HG02588 (cell line): ENCODE results near the gene SGK2.

Experiments
- ATAC-seq: cut with Tn5 transposase; IDR thresholded peaks from one replicate; pipeline ENCODE4 v1.9.1; 2021; ENCODE audit warnings: mild to moderate bottlenecking, moderate library complexity; ENCODE audit not compliant: unreplicated experiment

The SGK2 gene

DNA sequence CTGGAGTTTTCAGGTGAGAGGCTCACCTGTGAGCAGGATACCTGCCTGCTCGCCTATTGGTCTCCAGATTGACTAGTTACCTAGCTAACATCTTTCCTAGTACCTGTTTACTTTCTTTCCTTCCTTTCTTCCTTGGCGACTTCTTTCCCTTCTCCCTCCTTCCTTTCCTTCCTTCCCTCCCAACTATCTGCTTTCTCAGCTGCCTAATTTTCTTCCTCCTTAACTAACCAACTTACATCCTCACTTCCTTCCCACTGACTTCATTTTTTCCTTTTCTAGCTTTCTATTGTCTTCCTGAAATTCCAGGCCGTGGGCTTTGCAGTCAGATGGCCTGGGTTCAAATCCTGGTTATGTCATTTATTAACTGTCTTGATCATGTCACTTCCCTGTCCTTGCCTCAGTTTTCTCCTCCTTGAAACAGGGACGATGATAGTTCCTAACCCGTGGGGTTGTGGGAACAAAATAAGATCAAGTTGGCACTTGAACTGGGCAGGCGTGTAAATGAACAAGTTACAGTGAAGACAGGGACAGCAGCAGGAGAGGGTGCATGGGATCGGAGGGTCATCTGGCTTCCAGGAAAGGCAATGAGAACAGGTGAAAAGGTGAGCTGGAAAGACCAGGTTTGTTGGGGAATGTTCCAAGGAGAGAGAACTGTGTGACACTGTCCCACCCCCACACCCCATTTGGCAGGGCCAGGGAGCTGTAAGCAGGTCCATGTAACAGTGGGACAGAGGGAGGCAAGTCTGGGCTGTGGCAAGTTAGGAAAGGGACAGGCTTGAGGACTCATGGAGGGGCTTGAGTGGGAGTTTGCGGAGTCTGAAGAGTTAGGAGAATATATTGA is 540 bp downstream of the SGK2 start:
- ATAC-seq, result no peak

GRCh38 chr20:43560974-43561373 is 2.1 kb downstream of the SGK2 start:
- ATAC-seq, result no peak

GRCh38 chr20:43563429-43563828 is 4.6 kb downstream of the SGK2 start:
- no peak for ATAC-seq

DNA sequence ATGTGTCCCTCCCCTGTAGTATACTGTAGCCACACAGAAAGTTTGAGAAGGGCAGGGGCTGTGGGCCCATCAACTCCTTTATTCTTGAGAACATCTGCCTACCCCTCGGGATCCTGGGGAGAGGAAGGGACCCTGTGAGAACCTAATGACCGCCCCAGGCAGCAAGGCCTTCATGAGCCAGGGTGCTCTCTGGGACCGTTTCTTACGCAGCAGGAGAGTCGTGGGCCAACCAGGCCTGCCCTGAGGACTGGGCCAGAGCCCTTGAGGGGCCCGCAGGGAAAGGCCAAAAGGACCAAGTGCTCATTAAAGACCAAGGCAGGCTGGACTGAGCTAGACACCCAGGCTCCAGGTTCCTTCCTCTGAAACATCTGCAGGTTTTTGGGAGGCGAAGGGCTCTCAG is 5.2 kb downstream of the SGK2 start:
- ATAC-seq, result no peak

- no peak for ATAC-seq
Measured at GRCh38 chr20:43564455-43564854, 5.6 kb downstream of the SGK2 start.

DNA sequence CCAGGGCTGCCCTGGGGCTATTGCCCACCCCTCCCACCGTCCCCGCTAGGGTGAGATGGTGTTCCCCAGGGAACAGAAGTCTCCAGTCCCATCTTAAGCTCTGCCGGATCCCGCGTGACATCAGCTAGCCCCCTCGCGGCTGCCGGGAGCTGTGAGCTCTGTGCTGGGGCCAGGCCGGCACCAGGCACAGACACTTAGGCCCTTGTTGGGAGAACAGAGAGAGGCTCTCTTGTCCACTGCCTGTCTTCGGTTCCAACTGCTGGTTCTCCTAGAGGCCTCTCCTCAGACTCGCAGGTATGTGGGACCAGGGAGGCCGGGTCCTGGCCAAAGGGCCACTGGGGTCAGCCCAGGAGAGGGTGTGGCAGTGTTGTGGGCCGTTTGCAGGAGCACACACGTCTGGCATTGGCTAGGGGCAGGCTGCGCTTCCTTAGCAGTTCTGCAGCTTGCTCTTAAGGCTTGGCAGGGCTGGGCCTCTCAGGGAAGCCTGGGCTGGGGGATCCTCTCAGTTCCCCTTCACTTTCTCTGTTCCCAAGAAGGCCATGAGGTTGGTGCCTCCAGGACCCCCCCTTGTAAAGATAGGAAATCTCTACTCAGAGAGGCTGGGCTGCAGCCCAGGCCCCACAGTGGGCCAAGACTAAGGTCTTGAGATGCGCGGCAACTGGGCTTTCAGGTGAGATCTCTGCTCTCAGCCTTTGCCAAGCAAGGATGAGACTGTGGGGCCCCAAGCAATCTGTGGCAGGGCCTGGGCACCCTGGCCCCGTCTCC is 6.3 kb downstream of the SGK2 start:
- no peak for ATAC-seq

DNA sequence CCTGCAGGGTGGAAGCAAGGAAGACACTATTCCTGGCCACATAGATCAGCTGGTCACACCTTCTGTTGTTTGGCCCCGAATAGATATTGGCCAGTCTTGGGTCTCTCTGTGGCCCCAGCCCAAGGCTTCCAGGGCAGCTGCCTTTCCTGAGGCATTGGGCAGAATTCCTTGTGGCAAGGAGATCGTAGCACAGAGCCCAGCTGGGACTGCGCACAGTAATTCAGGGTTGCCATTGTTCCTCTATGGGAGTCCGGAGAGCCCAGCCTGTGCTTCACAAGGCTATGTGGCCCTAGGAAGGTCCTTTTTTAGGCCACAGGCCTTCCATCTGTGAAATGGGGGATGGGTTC is 6.9 kb downstream of the SGK2 start:
- ATAC-seq, result no peak

GRCh38 chr20:43567477-43567876 is 8.7 kb downstream of the SGK2 start:
- ATAC-seq, result no peak

DNA sequence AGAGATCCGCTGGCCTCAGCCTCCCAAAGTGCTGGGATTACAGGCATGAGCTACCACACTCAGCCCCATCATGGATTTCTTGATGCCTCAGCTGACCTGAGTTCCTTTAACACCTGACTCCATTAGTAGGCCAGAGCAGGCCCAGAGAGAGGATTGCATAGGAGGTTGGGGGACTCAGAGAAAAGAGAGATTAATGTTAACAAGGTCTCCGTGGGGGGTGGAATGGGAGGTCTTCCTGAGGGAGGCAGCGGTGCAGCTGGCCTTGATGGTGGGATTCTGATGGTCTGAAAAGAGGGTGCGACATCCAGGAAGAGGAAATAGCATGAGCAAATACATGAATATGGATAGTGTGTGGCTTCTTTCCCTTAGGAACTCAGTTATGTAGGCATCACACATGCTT is 9.9 kb downstream of the SGK2 start:
- ATAC-seq, result no peak

- no peak for ATAC-seq
Measured at GRCh38 chr20:43569282-43569681, 10.5 kb downstream of the SGK2 start.

GRCh38 chr20:43570496-43570895 is 11.7 kb downstream of the SGK2 start:
- no peak for ATAC-seq

GRCh38 chr20:43571310-43571709 is 12.5 kb downstream of the SGK2 start:
- ATAC-seq, result no peak

DNA sequence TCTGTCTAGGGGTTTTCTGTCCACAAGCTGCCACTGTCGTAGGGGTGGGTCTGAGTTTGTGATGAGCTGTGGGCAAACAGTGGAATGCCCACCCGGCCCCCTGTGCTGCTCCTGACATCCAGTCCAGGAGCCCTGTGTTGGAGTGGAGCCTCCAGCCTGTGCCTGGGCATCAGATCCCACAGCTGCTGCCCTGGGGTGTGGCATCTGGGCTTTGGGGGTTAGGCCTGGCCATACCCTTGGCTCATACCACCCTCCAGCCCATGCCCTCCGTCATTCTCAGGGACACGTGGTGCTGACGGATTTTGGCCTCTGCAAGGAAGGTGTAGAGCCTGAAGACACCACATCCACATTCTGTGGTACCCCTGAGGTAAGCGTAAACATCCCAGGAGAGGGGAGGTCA is 12.9 kb downstream of the SGK2 start:
- no peak for ATAC-seq

DNA sequence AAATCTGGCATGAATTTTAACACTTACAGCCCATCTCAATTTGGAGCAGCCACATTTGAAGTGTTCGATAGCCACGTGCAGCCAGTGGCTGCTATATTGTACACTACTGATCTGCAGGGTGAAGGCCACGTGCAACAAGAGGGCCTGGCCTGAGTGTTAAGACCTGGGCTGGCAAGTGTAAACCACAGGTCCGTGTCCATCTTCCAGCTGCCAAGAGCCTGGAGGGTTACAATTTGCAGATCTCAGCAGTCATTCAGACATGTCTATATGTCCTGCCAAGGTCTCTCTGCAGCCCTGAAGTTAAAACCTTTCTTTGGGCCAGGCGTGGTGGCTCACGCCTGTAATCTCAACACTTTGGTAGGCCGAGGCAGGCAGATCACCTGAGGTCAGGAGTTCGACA is 14.1 kb downstream of the SGK2 start:
- no peak for ATAC-seq

GRCh38 chr20:43576108-43576507 is 17.3 kb downstream of the SGK2 start:
- ATAC-seq, result no peak

DNA sequence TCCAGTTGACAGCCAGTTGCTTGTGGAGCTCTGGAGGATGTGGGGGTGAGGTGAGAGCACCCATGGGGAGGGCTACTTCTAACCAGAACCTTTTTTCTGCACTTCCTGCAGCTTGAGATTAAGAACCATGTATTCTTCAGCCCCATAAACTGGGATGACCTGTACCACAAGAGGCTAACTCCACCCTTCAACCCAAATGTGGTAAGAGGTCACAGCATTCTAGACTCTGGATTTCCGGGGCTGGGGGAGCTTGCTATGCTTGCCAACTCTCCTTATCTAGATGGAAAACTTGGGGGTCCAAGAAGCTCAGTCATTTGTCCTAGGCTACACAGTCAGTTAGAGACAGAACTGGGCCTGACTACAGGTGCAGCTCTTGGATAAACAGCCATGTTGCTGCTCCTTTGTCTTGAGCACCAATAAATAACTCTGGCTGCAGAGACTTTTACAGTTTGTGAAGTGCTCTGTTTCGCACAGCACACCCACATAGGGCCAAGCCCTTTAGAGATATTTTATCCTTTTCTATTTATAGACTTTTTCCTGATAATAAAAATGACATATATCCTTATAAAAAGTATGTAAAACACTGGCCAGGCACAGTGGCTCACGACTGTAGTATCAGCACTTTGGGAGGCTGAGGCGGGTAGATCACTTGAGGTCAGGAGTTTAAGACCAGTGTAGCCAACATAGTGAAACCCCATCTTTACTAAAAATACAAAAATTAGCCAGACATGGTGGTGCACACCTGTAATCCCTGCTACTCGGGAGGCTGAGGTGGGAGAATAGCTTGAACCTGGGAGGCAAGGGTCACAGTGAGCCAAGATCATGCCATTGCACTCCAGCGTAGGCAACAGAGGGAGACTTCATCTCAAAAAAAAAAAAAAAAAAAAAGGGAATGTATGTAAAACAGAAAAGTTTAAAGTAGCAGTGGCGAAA is 21.3 kb downstream of the SGK2 start:
- no peak for ATAC-seq

DNA sequence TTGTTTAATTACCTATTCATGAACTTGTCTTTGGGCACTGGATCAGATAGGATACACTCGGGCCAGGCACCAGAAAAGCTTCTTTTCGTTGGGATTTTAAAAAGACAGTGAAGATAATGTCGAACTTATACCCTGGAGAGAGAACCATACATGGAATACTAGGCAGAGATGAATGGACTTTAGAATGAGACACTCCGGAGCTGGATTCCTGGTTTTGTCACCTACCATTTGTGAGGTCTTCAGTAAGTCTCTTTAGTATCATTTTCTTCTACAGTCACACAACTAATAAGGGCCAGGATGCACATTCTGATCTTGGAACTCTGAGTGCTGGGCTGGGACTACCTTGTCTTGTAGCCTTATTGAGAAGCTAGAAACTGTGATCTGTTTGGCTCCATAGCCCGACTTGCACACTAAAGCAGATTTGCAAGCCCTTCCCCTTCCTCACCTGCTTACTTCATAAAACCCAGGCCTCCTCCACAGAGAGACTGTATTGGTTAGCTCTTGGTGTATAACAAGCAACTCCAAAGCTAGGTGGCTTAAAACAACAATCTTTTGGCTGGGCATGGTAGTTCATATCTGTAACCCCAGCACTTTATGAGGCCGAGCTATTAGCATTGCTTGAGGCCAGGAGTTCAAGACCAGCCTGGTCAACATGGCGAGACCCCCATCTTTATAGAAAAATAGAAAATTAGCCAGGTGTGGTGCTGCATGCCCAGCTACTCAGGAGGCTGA is 24.5 kb downstream of the SGK2 start:
- no peak for ATAC-seq

- no peak for ATAC-seq
Measured at GRCh38 chr20:43583982-43584432, 25.2 kb downstream of the SGK2 start.

DNA sequence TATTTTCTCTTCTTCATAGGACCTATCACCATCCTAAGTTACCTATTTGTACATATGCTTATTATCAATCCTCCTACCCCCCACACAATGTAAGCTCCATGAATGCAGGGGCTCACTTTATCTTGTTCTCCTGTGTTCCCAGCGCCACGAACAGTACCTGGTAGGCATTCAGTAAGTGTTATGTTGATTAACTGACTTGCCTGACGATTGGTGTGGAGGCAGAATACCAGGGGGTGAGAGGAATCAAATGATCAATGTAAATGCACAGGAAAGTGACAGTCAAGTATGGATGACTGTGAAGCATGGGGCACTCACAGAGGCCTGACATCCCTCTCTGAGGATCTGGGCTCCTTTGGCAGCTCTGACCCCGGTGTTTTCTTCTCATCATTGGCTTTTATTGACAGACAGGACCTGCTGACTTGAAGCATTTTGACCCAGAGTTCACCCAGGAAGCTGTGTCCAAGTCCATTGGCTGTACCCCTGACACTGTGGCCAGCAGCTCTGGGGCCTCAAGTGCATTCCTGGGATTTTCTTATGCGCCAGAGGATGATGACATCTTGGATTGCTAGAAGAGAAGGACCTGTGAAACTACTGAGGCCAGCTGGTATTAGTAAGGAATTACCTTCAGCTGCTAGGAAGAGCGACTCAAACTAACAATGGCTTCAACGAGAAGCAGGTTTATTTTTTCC is 25.8 kb downstream of the SGK2 start:
- ATAC-seq, result no peak

GRCh38 chr20:43586641-43587040 is 27.8 kb downstream of the SGK2 start:
- ATAC-seq, result no peak
